HEK293 (cell line): ENCODE data around the gene QDPR.

Source experiments
- CTCF ChIA-PET: fragments of 350-600 bp; formaldehyde crosslinking; extraction: SDS; loops from one replicate; lab custom pipeline; 2021; ENCODE audit warnings: antibody characterized with exemption; lab: Yijun Ruan, JAX
- POLR2A ChIA-PET: fragments of 300-600 bp; formaldehyde crosslinking; extraction: SDS; loops from one replicate; lab custom pipeline; 2020; ENCODE audit warnings: antibody characterized with exemption, inconsistent platforms; lab: Yijun Ruan, JAX
- H3K27ac ChIP-seq: fragments of 200-500 bp; sonication (Bioruptor generic); 2 replicates; pipeline ENCODE4 v1.5.1; 2014; ENCODE audit warnings: low read depth, low read length, control low read depth, inconsistent platforms; ENCODE audit errors: extremely low read depth
- H3K36me3 ChIP-seq, 2 experiments: fragments of 200-500 bp in 1 of 2; sonication (Bioruptor generic) in 1 of 2; 1 replicate in 1 of 2; 2 replicates in 1 of 2; pipeline ENCODE4 v1.5.1; 2014 to 2017; ENCODE audit warnings: inconsistent platforms in 2 of 2, low read length in 2 of 2; ENCODE audit not compliant: control insufficient read depth in 2 of 2, insufficient read depth in 1 of 2
- H3K4me1 ChIP-seq: fragments of 200-500 bp; sonication (Bioruptor generic); 2 replicates; pipeline ENCODE4 v1.5.1; 2014; ENCODE audit warnings: mild to moderate bottlenecking, low read length, inconsistent platforms; ENCODE audit not compliant: control insufficient read depth, insufficient read depth
- H3K4me3 ChIP-seq: 2 replicates; pipeline ENCODE4 v1.5.1; 2011; ENCODE audit warnings: low read depth, mild to moderate bottlenecking, control low read depth, low read length, moderate library complexity
- H3K9me3 ChIP-seq: fragments of 200-500 bp; sonication (Bioruptor generic); 2 replicates; pipeline ENCODE4 v1.5.1; 2014; ENCODE audit warnings: low read depth, low read length, inconsistent platforms; ENCODE audit not compliant: control insufficient read depth, insufficient read depth
- CTCF ChIP-seq: fragments of 450-650 bp; formaldehyde crosslinking; IDR thresholded peaks from 2 replicates; pipeline ENCODE4 v1.5.1; 2016; ENCODE audit warnings: missing biosample characterization, missing genetic modification characterization
- ELK4 ChIP-seq: IDR thresholded peaks from 2 replicates; pipeline ENCODE4 v1.6.1; 2011; ENCODE audit warnings: mild to moderate bottlenecking, low read depth, low read length, borderline replicate concordance
- GFI1B ChIP-seq: fragments of 450-650 bp; formaldehyde crosslinking; IDR thresholded peaks from 2 replicates; pipeline ENCODE4 v1.5.1; 2016; ENCODE audit warnings: missing biosample characterization, missing genetic modification characterization
- KLF1 ChIP-seq: fragments of 450-650 bp; formaldehyde crosslinking; IDR thresholded peaks from 2 replicates; pipeline ENCODE4 v1.5.1; 2016; ENCODE audit warnings: missing biosample characterization, missing genetic modification characterization
- ZNF274 ChIP-seq, 2 experiments: fragments of 200-500 bp in 1 of 2; fragments of 450-650 bp in 1 of 2; sonication (Bioruptor generic) in 1 of 2; formaldehyde crosslinking in 1 of 2; IDR thresholded peaks; 2 replicates each; pipeline versions ENCODE4 v1.5.1 to v1.6.1; 2014 to 2016; ENCODE audit warnings: borderline replicate concordance in 1 of 2, inconsistent platforms in 1 of 2, low read length in 1 of 2, missing biosample characterization in 1 of 2, missing genetic modification characterization in 1 of 2
- ZNF311 ChIP-seq: fragments of 450-650 bp; formaldehyde crosslinking; IDR thresholded peaks from 2 replicates; pipeline ENCODE4 v1.5.1; 2017; ENCODE audit warnings: missing biosample characterization, missing genetic modification characterization, borderline replicate concordance
- ZNF426 ChIP-seq: fragments of 450-650 bp; formaldehyde crosslinking; IDR thresholded peaks from 2 replicates; pipeline ENCODE4 v1.5.1; 2017; ENCODE audit warnings: missing biosample characterization, missing genetic modification characterization, mild to moderate bottlenecking, inconsistent platforms, moderate library complexity
- ZNF449 ChIP-seq: fragments of 450-650 bp; formaldehyde crosslinking; IDR thresholded peaks from 2 replicates; pipeline ENCODE4 v1.5.1; 2017; ENCODE audit warnings: missing biosample characterization, mild to moderate bottlenecking, missing genetic modification characterization, moderate library complexity
- ZNF585B ChIP-seq: fragments of 450-650 bp; formaldehyde crosslinking; IDR thresholded peaks from 2 replicates; pipeline ENCODE4 v1.5.1; 2016; ENCODE audit warnings: missing biosample characterization, missing genetic modification characterization
- ZNF76 ChIP-seq: fragments of 450-650 bp; formaldehyde crosslinking; IDR thresholded peaks from 2 replicates; pipeline ENCODE4; 2016; ENCODE audit warnings: low read depth, missing biosample characterization, missing genetic modification characterization, borderline replicate concordance
- ZNF776 ChIP-seq: fragments of 450-650 bp; formaldehyde crosslinking; IDR thresholded peaks from 2 replicates; pipeline ENCODE4 v1.5.0; 2017; ENCODE audit warnings: missing biosample characterization, missing genetic modification characterization, borderline replicate concordance
- ZNF785 ChIP-seq: fragments of 450-650 bp; formaldehyde crosslinking; IDR thresholded peaks from 2 replicates; pipeline ENCODE4 v1.5.1; 2016; ENCODE audit warnings: missing biosample characterization, missing genetic modification characterization
- ZNF791 ChIP-seq: fragments of 450-650 bp; formaldehyde crosslinking; IDR thresholded peaks from 2 replicates; pipeline ENCODE4 v1.5.1; 2016; ENCODE audit warnings: missing biosample characterization, missing genetic modification characterization
- TF ChIP-seq, protein P1 (sequence below): fragments of 450-650 bp; formaldehyde crosslinking; IDR thresholded peaks from 2 replicates; pipeline ENCODE4 v1.5.1; 2016; ENCODE audit warnings: missing biosample characterization, missing genetic modification characterization
- TF ChIP-seq, protein P2 (sequence below): fragments of 450-650 bp; formaldehyde crosslinking; conservative IDR thresholded peaks from 2 replicates; pipeline ENCODE4 v1.5.1; 2016; ENCODE audit warnings: low read depth, missing biosample characterization, missing genetic modification characterization
- TF ChIP-seq, protein P3 (sequence below): fragments of 450-650 bp; formaldehyde crosslinking; IDR thresholded peaks from 2 replicates; pipeline ENCODE4 v1.5.1; 2016; ENCODE audit warnings: missing biosample characterization, missing genetic modification characterization, borderline replicate concordance

QDPR gene

GRCh38 chr4:17515445-17516407 lies 3.8 kb upstream of the QDPR start (continued):
- TF ChIP-seq, protein P1, sequence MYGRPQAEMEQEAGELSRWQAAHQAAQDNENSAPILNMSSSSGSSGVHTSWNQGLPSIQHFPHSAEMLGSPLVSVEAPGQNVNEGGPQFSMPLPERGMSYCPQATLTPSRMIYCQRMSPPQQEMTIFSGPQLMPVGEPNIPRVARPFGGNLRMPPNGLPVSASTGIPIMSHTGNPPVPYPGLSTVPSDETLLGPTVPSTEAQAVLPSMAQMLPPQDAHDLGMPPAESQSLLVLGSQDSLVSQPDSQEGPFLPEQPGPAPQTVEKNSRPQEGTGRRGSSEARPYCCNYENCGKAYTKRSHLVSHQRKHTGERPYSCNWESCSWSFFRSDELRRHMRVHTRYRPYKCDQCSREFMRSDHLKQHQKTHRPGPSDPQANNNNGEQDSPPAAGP (tag by site-specific recombination) = no peak
- TF ChIP-seq, protein P2, sequence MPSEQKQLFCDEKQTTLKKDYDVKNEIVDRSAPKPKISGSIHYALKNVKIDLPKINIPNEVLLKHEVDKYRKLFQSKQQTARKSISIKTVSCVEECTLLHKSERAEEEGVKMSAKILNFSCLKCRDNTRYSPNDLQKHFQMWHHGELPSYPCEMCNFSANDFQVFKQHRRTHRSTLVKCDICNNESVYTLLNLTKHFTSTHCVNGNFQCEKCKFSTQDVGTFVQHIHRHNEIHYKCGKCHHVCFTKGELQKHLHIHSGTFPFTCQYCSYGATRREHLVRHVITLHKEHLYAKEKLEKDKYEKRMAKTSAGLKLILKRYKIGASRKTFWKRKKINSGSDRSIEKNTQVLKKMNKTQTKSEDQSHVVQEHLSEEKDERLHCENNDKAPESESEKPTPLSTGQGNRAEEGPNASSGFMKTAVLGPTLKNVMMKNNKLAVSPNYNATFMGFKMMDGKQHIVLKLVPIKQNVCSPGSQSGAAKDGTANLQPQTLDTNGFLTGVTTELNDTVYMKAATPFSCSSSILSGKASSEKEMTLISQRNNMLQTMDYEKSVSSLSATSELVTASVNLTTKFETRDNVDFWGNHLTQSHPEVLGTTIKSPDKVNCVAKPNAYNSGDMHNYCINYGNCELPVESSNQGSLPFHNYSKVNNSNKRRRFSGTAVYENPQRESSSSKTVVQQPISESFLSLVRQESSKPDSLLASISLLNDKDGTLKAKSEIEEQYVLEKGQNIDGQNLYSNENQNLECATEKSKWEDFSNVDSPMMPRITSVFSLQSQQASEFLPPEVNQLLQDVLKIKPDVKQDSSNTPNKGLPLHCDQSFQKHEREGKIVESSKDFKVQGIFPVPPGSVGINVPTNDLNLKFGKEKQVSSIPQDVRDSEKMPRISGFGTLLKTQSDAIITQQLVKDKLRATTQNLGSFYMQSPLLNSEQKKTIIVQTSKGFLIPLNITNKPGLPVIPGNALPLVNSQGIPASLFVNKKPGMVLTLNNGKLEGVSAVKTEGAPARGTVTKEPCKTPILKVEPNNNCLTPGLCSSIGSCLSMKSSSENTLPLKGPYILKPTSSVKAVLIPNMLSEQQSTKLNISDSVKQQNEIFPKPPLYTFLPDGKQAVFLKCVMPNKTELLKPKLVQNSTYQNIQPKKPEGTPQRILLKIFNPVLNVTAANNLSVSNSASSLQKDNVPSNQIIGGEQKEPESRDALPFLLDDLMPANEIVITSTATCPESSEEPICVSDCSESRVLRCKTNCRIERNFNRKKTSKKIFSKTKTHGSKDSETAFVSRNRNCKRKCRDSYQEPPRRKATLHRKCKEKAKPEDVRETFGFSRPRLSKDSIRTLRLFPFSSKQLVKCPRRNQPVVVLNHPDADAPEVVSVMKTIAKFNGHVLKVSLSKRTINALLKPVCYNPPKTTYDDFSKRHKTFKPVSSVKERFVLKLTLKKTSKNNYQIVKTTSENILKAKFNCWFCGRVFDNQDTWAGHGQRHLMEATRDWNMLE (tag by site-specific recombination) = no peak
- TF ChIP-seq ZNF776 (tag by site-specific recombination) = no peak
- no peak for TF ChIP-seq CTCF (tag by site-specific recombination)
- TF ChIP-seq ZNF585B (tag by site-specific recombination) = no peak

DNA sequence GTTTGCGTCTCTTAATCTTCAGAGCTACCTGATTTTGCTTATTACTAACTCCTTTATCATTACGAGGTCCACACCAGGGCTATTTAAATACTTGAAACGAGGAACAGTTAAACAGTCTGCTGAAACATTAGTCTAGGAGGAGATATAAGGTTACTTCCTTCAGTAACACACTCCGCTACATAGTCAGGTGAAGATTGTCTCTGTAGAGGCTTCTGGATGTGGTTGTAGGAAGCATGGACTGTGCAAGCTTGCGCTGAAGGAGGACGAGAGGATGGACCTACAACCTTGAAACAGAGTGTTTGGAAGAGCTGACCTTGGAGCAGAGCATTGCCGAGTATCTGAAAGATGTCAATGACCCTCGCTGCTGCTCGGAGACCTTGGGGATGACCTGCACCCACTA lies 3.0 kb upstream of the QDPR start, which contains the start of gene CLRN2:
Gene CLRN2, plus strand, starts transcription at position 301 of the 400 bp plus-strand sequence. CDS start 102 bp downstream, outside the sequence.
- Histone ChIP-seq H3K9me3 (no peaks in the 10 kb centered on the region), H3K4me1 (no peaks in the 10 kb centered on the region), H3K36me3 (no peaks in the 10 kb centered on the region), H3K4me3 (no peak within 1 kb of the TSS), H3K27ac (no peak within 1 kb of the TSS)
- ChIA-PET CTCF (no interaction called here), POLR2A (no interaction called here)
- TF ChIP-seq KLF1 (tag by site-specific recombination) (no peak), ZNF585B (tag by site-specific recombination) (no peak), ZNF791 (tag by site-specific recombination) (no peak), ZNF785 (tag by site-specific recombination) (no peak), GFI1B (tag by site-specific recombination) (no peak), ZNF426 (tag by site-specific recombination) (no peak), ELK4 (no peak), ZNF449 (tag by site-specific recombination) (no peak), ZNF274 (IDR thresholded peaks at IDR 0.05; ENCODE audit: low read length) (no peak), ZNF274 (tag by site-specific recombination; IDR thresholded peaks at IDR 0.05; ENCODE audit: borderline replicate concordance) (no peak), ZNF76 (tag by site-specific recombination) (no peak), ZNF776 (tag by site-specific recombination) (no peak), ZNF311 (tag by site-specific recombination) (no peak)
- TF ChIP-seq, protein P3, sequence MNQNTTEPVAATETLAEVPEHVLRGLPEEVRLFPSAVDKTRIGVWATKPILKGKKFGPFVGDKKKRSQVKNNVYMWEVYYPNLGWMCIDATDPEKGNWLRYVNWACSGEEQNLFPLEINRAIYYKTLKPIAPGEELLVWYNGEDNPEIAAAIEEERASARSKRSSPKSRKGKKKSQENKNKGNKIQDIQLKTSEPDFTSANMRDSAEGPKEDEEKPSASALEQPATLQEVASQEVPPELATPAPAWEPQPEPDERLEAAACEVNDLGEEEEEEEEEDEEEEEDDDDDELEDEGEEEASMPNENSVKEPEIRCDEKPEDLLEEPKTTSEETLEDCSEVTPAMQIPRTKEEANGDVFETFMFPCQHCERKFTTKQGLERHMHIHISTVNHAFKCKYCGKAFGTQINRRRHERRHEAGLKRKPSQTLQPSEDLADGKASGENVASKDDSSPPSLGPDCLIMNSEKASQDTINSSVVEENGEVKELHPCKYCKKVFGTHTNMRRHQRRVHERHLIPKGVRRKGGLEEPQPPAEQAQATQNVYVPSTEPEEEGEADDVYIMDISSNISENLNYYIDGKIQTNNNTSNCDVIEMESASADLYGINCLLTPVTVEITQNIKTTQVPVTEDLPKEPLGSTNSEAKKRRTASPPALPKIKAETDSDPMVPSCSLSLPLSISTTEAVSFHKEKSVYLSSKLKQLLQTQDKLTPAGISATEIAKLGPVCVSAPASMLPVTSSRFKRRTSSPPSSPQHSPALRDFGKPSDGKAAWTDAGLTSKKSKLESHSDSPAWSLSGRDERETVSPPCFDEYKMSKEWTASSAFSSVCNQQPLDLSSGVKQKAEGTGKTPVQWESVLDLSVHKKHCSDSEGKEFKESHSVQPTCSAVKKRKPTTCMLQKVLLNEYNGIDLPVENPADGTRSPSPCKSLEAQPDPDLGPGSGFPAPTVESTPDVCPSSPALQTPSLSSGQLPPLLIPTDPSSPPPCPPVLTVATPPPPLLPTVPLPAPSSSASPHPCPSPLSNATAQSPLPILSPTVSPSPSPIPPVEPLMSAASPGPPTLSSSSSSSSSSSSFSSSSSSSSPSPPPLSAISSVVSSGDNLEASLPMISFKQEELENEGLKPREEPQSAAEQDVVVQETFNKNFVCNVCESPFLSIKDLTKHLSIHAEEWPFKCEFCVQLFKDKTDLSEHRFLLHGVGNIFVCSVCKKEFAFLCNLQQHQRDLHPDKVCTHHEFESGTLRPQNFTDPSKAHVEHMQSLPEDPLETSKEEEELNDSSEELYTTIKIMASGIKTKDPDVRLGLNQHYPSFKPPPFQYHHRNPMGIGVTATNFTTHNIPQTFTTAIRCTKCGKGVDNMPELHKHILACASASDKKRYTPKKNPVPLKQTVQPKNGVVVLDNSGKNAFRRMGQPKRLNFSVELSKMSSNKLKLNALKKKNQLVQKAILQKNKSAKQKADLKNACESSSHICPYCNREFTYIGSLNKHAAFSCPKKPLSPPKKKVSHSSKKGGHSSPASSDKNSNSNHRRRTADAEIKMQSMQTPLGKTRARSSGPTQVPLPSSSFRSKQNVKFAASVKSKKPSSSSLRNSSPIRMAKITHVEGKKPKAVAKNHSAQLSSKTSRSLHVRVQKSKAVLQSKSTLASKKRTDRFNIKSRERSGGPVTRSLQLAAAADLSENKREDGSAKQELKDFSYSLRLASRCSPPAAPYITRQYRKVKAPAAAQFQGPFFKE (tag by site-specific recombination) = no peak
